SK-N-SH (cell line): ENCODE measurements around the gene LPP. TPM values are rescaled to one million over a fixed set of nuclear protein-coding genes. Genes with fewer than 3 reads are reported as not detected.

Experiments
- CTCF ChIA-PET: fragments of 300-600, 350-600 bp; formaldehyde crosslinking; extraction: SDS; loops from one replicate; lab custom pipeline; 2021; lab: Yijun Ruan, JAX
- POLR2A ChIA-PET: fragments of 350-600 bp; sonication (Branson Sonifier 250); formaldehyde crosslinking; extraction: SDS; loops from one replicate; lab custom pipeline; 2020; ENCODE audit warnings: antibody characterized with exemption, inconsistent platforms; lab: Yijun Ruan, JAX
- DNase-seq: peaks from one replicate; pipeline ENCODE4 v3.0.0; 2012
- H2AFZ ChIP-seq: fragments of 200-600 bp; sonication (generic); 2 replicates; pipeline ENCODE4 v1.8.1; 2016; ENCODE audit warnings: antibody characterized with exemption, mild to moderate bottlenecking, low read depth
- H3F3A ChIP-seq: fragments of 200-600 bp; sonication (generic); replicated peaks from 2 replicates; pipeline ENCODE3; 2016; ENCODE audit warnings: antibody characterized with exemption, mild to moderate bottlenecking; ENCODE audit not compliant: insufficient read depth
- H3K27ac ChIP-seq, 2 experiments: fragments of 200-500 bp in 1 of 2; fragments of 200-600 bp in 1 of 2; sonication (Bioruptor generic) in 1 of 2; sonication (generic), shearing (Covaris generic) in 1 of 2; 2 replicates each; pipeline versions ENCODE4 v1.5.1 to v1.6.1; 2014 to 2016; ENCODE audit warnings: low read depth in 2 of 2, inconsistent platforms in 1 of 2, low read length in 1 of 2, mild to moderate bottlenecking in 1 of 2, mixed read lengths in 1 of 2
- H3K27me3 ChIP-seq: fragments of 200-600 bp; sonication (generic), shearing (Covaris generic); 2 replicates; pipeline ENCODE4 v1.6.1; 2016; ENCODE audit warnings: mixed run types; ENCODE audit not compliant: insufficient read depth
- H3K36me3 ChIP-seq, 2 experiments: fragments of 200-500 bp in 1 of 2; fragments of 200-600 bp in 1 of 2; sonication (Bioruptor generic) in 1 of 2; sonication (generic) in 1 of 2; replicated peaks in 1 of 2; 2 replicates each; pipeline versions ENCODE3 to v1.5.1; 2014 to 2016; ENCODE audit warnings: low read length in 1 of 2, mild to moderate bottlenecking in 1 of 2; ENCODE audit not compliant: insufficient read depth in 2 of 2, control insufficient read depth in 1 of 2
- H3K4me1 ChIP-seq, 2 experiments: fragments of 200-500 bp in 1 of 2; fragments of 200-600 bp in 1 of 2; sonication (Bioruptor generic) in 1 of 2; sonication (generic), shearing (Covaris generic) in 1 of 2; 2 replicates each; pipeline versions ENCODE4 v1.5.1 to v1.6.1; 2014 to 2016; ENCODE audit warnings: low read depth in 1 of 2, low read length in 1 of 2, mixed run types in 1 of 2; ENCODE audit not compliant: insufficient read depth in 2 of 2, control insufficient read depth in 1 of 2
- H3K4me2 ChIP-seq: fragments of 200-600 bp; sonication (generic), shearing (Covaris generic); 2 replicates; pipeline ENCODE4 v1.6.1; 2017; ENCODE audit warnings: mixed run types
- H3K4me3 ChIP-seq, 2 experiments: fragments of 200-500 bp in 1 of 2; fragments of 200-600 bp in 1 of 2; sonication (Bioruptor generic) in 1 of 2; sonication (generic), shearing (Covaris generic) in 1 of 2; 2 replicates each; pipeline versions ENCODE4 v1.5.1 to v1.8.1; 2014 to 2016; ENCODE audit warnings: low read depth in 2 of 2, inconsistent platforms in 1 of 2, low read length in 1 of 2, mild to moderate bottlenecking in 1 of 2, mixed read lengths in 1 of 2, moderate library complexity in 1 of 2
- H3K79me2 ChIP-seq: fragments of 200-600 bp; sonication (generic); 2 replicates; pipeline ENCODE4 v1.8.1; 2017; ENCODE audit warnings: mild to moderate bottlenecking; ENCODE audit not compliant: insufficient read depth
- H3K9ac ChIP-seq: fragments of 200-600 bp; sonication (generic); 2 replicates; pipeline ENCODE4 v1.6.1; 2017; ENCODE audit warnings: mixed run types
- H3K9me2 ChIP-seq: fragments of 200-600 bp; sonication (generic); 2 replicates; pipeline ENCODE4 v1.6.1; 2017; ENCODE audit warnings: mixed run types
- H3K9me3 ChIP-seq: fragments of 200-600 bp; sonication (generic); 2 replicates; pipeline ENCODE4 v1.6.1; 2017; ENCODE audit warnings: mixed run types, mild to moderate bottlenecking, moderate library complexity
- H4K20me1 ChIP-seq: fragments of 200-600 bp; sonication (generic); 2 replicates; pipeline ENCODE4 v1.6.1; 2017; ENCODE audit warnings: mild to moderate bottlenecking, mixed run types; ENCODE audit not compliant: insufficient read depth
- CHD2 ChIP-seq: fragments of 150-350 bp; IDR thresholded peaks from 2 replicates; pipeline ENCODE4 v1.6.1; 2018; ENCODE audit warnings: low read length; ENCODE audit not compliant: partially characterized antibody
- EP300 ChIP-seq, 2 experiments: IDR thresholded peaks; 2 replicates each; pipeline versions ENCODE4 v1.4.0 to v1.6.1; 2012; ENCODE audit warnings: borderline replicate concordance in 1 of 2, low read depth in 1 of 2, low read length in 1 of 2
- EZH2phosphoT487 ChIP-seq: fragments of 200-600 bp; sonication (generic); IDR thresholded peaks from 2 replicates; pipeline ENCODE4 v1.6.1; 2017; ENCODE audit warnings: low read depth, mixed run types, mild to moderate bottlenecking, antibody characterized with exemption, moderate library complexity, borderline replicate concordance
- FOXJ3 ChIP-seq: sonication (generic); formaldehyde crosslinking; IDR thresholded peaks from 2 replicates; pipeline ENCODE4 v1.5.1; 2020; ENCODE audit warnings: mild to moderate bottlenecking, missing genetic modification reagents
- FOXM1 ChIP-seq: IDR thresholded peaks from 2 replicates; pipeline ENCODE4 v1.4.0; 2012; ENCODE audit warnings: low read depth, mild to moderate bottlenecking
- GABPA ChIP-seq: IDR thresholded peaks from 2 replicates; pipeline ENCODE4 v1.4.0; 2012; ENCODE audit warnings: low read depth, mild to moderate bottlenecking
- JUND ChIP-seq: IDR thresholded peaks from 2 replicates; pipeline ENCODE4 v1.4.0; 2012
- MAX ChIP-seq: IDR thresholded peaks from 2 replicates; pipeline ENCODE4 v1.4.0; 2012; ENCODE audit warnings: low read depth
- NFIC ChIP-seq: IDR thresholded peaks from 2 replicates; pipeline ENCODE4 v1.4.0; 2012; ENCODE audit warnings: borderline replicate concordance
- NRF1 ChIP-seq: IDR thresholded peaks from 2 replicates; pipeline ENCODE4 v1.6.1; 2012; ENCODE audit warnings: low read depth, mild to moderate bottlenecking, low read length
- PBX3 ChIP-seq: IDR thresholded peaks from 2 replicates; pipeline ENCODE4; 2012
- POLR2AphosphoS5 ChIP-seq: IDR thresholded peaks from 2 replicates; pipeline ENCODE4 v1.6.1; 2012; ENCODE audit warnings: low read depth, low read length
- RAD21 ChIP-seq: IDR thresholded peaks from 2 replicates; pipeline ENCODE4 v1.6.1; 2012; ENCODE audit warnings: mild to moderate bottlenecking, low read length
- RFX5 ChIP-seq: IDR thresholded peaks from 2 replicates; pipeline ENCODE4 v1.6.1; 2012; ENCODE audit warnings: mild to moderate bottlenecking, improper control_type of control experiment, low read length
- RXRA ChIP-seq: IDR thresholded peaks from 2 replicates; pipeline ENCODE4 v1.4.0; 2012; ENCODE audit warnings: low read depth, mild to moderate bottlenecking, borderline replicate concordance
- SIN3A ChIP-seq: IDR thresholded peaks from 2 replicates; pipeline ENCODE4 v1.6.1; 2012; ENCODE audit warnings: low read depth, mild to moderate bottlenecking, low read length, moderate library complexity, borderline replicate concordance
- TCF12 ChIP-seq: IDR thresholded peaks from 2 replicates; pipeline ENCODE4 v1.4.0; 2012
- YY1 ChIP-seq: IDR thresholded peaks from 2 replicates; pipeline ENCODE4 v1.4.0; 2012; ENCODE audit warnings: low read depth, mild to moderate bottlenecking
- ZBTB33 ChIP-seq: IDR thresholded peaks from 2 replicates; pipeline ENCODE4 v1.4.0; 2012; ENCODE audit warnings: low read depth, borderline replicate concordance
- WGBS: methylation state at CpG from one replicate; pipeline ENCODE4 v1.1.6; 2017; ENCODE audit warnings: low lambda C conversion rate; 5-methylcytosine and 5-hydroxymethylcytosine counted together
- polyA plus RNA-seq, 3 experiments: library from polyadenylated mRNA; depleted of rRNA; stranded (reverse); fragments of >200 nt; gene quantifications; 2 replicates each; pipeline ENCODE4 v1.2.3, GENCODE V29; 2012
- TF ChIP-seq, protein P1 (sequence below): IDR thresholded peaks from 2 replicates; pipeline ENCODE4 v1.4.0; 2012; ENCODE audit warnings: low read depth, borderline replicate concordance

Gene LPP
- polyA plus RNA-seq, 1 of the 3 experiments (the other 2 are of a cell fraction), result 6.6 TPM

- DNase-seq, result no peak
- no peaks in the 10 kb centered on the region for H3K9me2 ChIP-seq
- ChIA-PET CTCF (no interaction called here), POLR2A (no interaction called here)
- TF ChIP-seq RFX5, result no peak
- TF ChIP-seq GABPA, result no peak
- no peak for TF ChIP-seq FOXM1
- TF ChIP-seq SIN3A, result no peak
- no peak for TF ChIP-seq EP300 (IDR thresholded peaks at IDR 0.05; ENCODE audit: borderline replicate concordance in 1 of 2, low read depth in 1 of 2, low read length in 1 of 2)
- no peak for TF ChIP-seq YY1
- no peak for TF ChIP-seq PBX3
- no peak for TF ChIP-seq MAX
- TF ChIP-seq RXRA, result no peak
- no peak for TF ChIP-seq POLR2AphosphoS5
- TF ChIP-seq JUND, result no peak
- TF ChIP-seq, protein P1, sequence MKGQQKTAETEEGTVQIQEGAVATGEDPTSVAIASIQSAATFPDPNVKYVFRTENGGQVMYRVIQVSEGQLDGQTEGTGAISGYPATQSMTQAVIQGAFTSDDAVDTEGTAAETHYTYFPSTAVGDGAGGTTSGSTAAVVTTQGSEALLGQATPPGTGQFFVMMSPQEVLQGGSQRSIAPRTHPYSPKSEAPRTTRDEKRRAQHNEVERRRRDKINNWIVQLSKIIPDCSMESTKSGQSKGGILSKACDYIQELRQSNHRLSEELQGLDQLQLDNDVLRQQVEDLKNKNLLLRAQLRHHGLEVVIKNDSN, result no peak
- no peak for TF ChIP-seq NFIC
- no peak for TF ChIP-seq ZBTB33
- H3K36me3 ChIP-seq, result no peaks in the 10 kb centered on the region
- H3K9me3 ChIP-seq, result no peaks in the 10 kb centered on the region
- no peak overlapping the region for H3K4me3 ChIP-seq
- H3K27ac ChIP-seq, result no peak overlapping the region
- no peaks in the 10 kb centered on the region for H3K4me1 ChIP-seq
- 73% methylated on average over 4 of the region's 4 CpGs for WGBS
- no peaks in the 10 kb centered on the region for H3K79me2 ChIP-seq
- no peaks in the 10 kb centered on the region for H4K20me1 ChIP-seq
- H2AFZ ChIP-seq, result no peak overlapping the region
- H3K4me2 ChIP-seq, result no peak overlapping the region
- H3F3A ChIP-seq, result peaks cover 4% of the 10 kb centered on the region
- no peak overlapping the region for H3K9ac ChIP-seq
- no peaks in the 10 kb centered on the region for H3K27me3 ChIP-seq
These were observed 589.0 kb downstream of the LPP start for GRCh38 chr3:188742755-188743550.

DNA sequence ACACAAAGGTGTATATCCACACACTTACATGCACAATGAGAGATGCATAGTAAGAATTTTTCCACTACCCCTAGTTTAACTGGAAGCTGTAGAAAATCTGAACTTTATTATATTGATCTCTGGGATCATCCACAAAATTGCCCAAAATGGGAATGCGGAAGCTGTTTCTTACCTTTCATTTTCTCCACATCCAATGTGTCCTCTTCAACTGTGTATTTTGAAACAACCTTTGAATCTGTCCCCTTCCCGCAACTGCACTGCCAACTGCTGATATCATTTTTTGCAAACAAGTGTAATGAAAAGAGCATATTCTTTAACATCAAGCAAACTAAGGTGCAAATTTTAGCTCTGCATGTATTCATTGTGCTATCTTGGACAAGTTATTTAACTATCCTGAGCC is 590.2 kb downstream of the LPP start:
- no peak for DNase-seq
- H2AFZ ChIP-seq, result no peak overlapping the region
- no peaks in the 10 kb centered on the region for H4K20me1 ChIP-seq
- peaks cover 4% of the 10 kb centered on the region for H3F3A ChIP-seq
- H3K4me1 ChIP-seq, result no peaks in the 10 kb centered on the region
- H3K9ac ChIP-seq, result no peak overlapping the region
- ChIA-PET POLR2A (no interaction called here), CTCF (no interaction called here)
- H3K27me3 ChIP-seq, result no peaks in the 10 kb centered on the region
- TF ChIP-seq FOXJ3 (CRISPR knock-in tag) (no peak), CHD2 (no peak), RAD21 (no peak), TCF12 (no peak), YY1 (no peak), NRF1 (no peak), EZH2phosphoT487 (no peak)
- no peaks in the 10 kb centered on the region for H3K36me3 ChIP-seq
- no peaks in the 10 kb centered on the region for H3K9me2 ChIP-seq
- H3K27ac ChIP-seq, result no peak overlapping the region
- no peak overlapping the region for H3K4me3 ChIP-seq
- no peaks in the 10 kb centered on the region for H3K79me2 ChIP-seq
- H3K9me3 ChIP-seq, result no peaks in the 10 kb centered on the region
- 95% methylated on average over 2 of the region's 2 CpGs for WGBS
- H3K4me2 ChIP-seq, result no peak overlapping the region
